ENCODE data around the gene KIAA1549. TPM values are rescaled to one million over a fixed set of nuclear protein-coding genes. Genes with fewer than 3 reads are reported as not detected.

The KIAA1549 gene
- total RNA-seq, 2 donors from 2014 or later, result 18.7 to 19.3 TPM

GRCh38 chr7:138829335-138829734, 151.9 kb downstream of the KIAA1549 start:
- Histone ChIP-seq H3K36me3 (ENCODE audit: control insufficient read depth, insufficient read depth, low read length) (no peaks in the 10 kb centered on the region), H3K4me1 (ENCODE audit: control insufficient read depth, insufficient read depth, low read length) (no peaks in the 10 kb centered on the region), H3K27ac (ENCODE audit: low read depth, low read length) (no peak overlapping the region), H3K9me3 (ENCODE audit: control insufficient read depth, low read length) (peaks cover 6% of the 10 kb centered on the region), H3K27me3 (ENCODE audit: control insufficient read depth, insufficient read depth, low read length, poor library complexity, severe bottlenecking) (no peaks in the 10 kb centered on the region), H3K4me3 (ENCODE audit: low read length) (no peak overlapping the region), H3K9ac (ENCODE audit: extremely low read depth, low read length, poor library complexity, severe bottlenecking) (no peak overlapping the region)
- peaks cover 1% of the 10 kb centered on the region for H3K36me3 Mint-ChIP-seq (ENCODE audit: low read depth)
- H3K27me3 Mint-ChIP-seq (ENCODE audit: insufficient read depth), result peaks cover 18% of the 10 kb centered on the region
- 94 to 98% methylated on average over 7 to 11 of the region's 11 CpGs for WGBS, 2 experiments (ENCODE audit: insufficient coverage in 1 of 2, insufficient read length in 1 of 2)
- H3K9me3 Mint-ChIP-seq, result no peaks in the 10 kb centered on the region
- peaks cover 2% of the 10 kb centered on the region for H3K4me1 Mint-ChIP-seq
- DNase-seq, result peak; percentile 18
- TF ChIP-seq, protein P1, sequence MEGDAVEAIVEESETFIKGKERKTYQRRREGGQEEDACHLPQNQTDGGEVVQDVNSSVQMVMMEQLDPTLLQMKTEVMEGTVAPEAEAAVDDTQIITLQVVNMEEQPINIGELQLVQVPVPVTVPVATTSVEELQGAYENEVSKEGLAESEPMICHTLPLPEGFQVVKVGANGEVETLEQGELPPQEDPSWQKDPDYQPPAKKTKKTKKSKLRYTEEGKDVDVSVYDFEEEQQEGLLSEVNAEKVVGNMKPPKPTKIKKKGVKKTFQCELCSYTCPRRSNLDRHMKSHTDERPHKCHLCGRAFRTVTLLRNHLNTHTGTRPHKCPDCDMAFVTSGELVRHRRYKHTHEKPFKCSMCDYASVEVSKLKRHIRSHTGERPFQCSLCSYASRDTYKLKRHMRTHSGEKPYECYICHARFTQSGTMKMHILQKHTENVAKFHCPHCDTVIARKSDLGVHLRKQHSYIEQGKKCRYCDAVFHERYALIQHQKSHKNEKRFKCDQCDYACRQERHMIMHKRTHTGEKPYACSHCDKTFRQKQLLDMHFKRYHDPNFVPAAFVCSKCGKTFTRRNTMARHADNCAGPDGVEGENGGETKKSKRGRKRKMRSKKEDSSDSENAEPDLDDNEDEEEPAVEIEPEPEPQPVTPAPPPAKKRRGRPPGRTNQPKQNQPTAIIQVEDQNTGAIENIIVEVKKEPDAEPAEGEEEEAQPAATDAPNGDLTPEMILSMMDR (conservative IDR thresholded peaks at IDR 0.05), result no peak
- no peak overlapping the region for H3K4me3 Mint-ChIP-seq
- H3K27ac Mint-ChIP-seq, result no peak overlapping the region

- peak; percentile 2 for DNase-seq
- H3K27ac Mint-ChIP-seq, result no peak overlapping the region
- H3K9me3 Mint-ChIP-seq, result no peaks in the 10 kb centered on the region
- Histone ChIP-seq H3K9me3 (ENCODE audit: control insufficient read depth, low read length) (peaks cover 6% of the 10 kb centered on the region), H3K36me3 (ENCODE audit: control insufficient read depth, insufficient read depth, low read length) (no peaks in the 10 kb centered on the region), H3K4me3 (ENCODE audit: low read length) (no peak overlapping the region), H3K27ac (ENCODE audit: low read depth, low read length) (no peak overlapping the region), H3K27me3 (ENCODE audit: control insufficient read depth, insufficient read depth, low read length, poor library complexity, severe bottlenecking) (no peaks in the 10 kb centered on the region), H3K9ac (ENCODE audit: extremely low read depth, low read length, poor library complexity, severe bottlenecking) (no peak overlapping the region), H3K4me1 (ENCODE audit: control insufficient read depth, insufficient read depth, low read length) (no peaks in the 10 kb centered on the region)
- H3K4me3 Mint-ChIP-seq, result no peak overlapping the region
- peaks cover 16% of the 10 kb centered on the region for H3K27me3 Mint-ChIP-seq (ENCODE audit: insufficient read depth)
- no peaks in the 10 kb centered on the region for H3K36me3 Mint-ChIP-seq (ENCODE audit: low read depth)
- 100% methylated on average over 2 of the region's 2 CpGs; no CpG with 5 or more reads in 1 of the 2 experiments for WGBS, 2 experiments (ENCODE audit: insufficient coverage in 1 of 2, insufficient read length in 1 of 2)
- H3K4me1 Mint-ChIP-seq, result peaks cover 2% of the 10 kb centered on the region
- TF ChIP-seq, protein P1 (conservative IDR thresholded peaks at IDR 0.05), result no peak
These were observed 152.9 kb downstream of the KIAA1549 start for GRCh38 chr7:138828302-138828701.

DNA sequence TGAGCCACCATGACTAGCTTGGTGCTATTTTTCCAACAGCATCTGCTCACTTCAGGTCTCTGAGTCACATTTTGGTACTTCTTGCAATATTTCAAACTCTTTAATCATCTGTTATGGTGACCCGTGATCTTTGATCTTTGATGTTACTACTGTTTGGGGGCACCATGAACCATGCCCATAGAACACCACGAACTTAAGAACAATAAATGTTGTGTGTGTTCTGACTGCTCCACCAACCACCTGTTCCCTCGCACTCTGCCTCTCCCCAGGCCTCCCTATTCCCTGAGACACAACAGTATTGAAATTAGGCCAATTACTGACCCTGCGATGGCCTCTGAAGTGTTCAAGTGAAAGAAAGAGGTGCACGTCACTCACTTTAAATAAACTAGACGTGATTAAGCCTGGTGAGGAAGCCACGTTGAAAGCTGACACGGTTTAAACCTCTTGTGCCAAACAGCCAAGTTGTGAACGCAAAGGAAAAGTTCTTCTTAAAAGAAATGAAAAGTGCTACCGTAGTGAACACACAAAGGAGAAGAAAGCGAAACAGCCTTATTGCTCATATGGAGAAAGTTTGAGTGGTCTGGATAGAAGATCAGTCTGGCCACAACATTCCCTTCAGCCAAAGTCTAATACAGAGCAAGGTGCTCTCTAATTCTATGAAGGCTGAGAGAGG, 156.0 kb downstream of the KIAA1549 start:
- H3K4me1 ChIP-seq (ENCODE audit: control insufficient read depth, insufficient read depth, low read length), result no peaks in the 10 kb centered on the region
- H3K4me3 Mint-ChIP-seq, result no peak overlapping the region

More for the DNA sequence above, 156.0 kb downstream of the KIAA1549 start:
- peaks cover 6% of the 10 kb centered on the region for H3K27me3 Mint-ChIP-seq (ENCODE audit: insufficient read depth)
- peaks cover 6% of the 10 kb centered on the region for H3K9me3 ChIP-seq (ENCODE audit: control insufficient read depth, low read length)
- TF ChIP-seq, protein P1 (conservative IDR thresholded peaks at IDR 0.05), result no peak
- H3K4me1 Mint-ChIP-seq, result no peaks in the 10 kb centered on the region
- H3K27ac Mint-ChIP-seq, result no peak overlapping the region
- H3K9me3 Mint-ChIP-seq, result no peaks in the 10 kb centered on the region
- H3K27me3 ChIP-seq (ENCODE audit: control insufficient read depth, insufficient read depth, low read length, poor library complexity, severe bottlenecking), result no peaks in the 10 kb centered on the region
- H3K4me3 ChIP-seq (ENCODE audit: low read length), result no peak overlapping the region
- peak; percentile 5 for DNase-seq
- H3K36me3 ChIP-seq (ENCODE audit: control insufficient read depth, insufficient read depth, low read length), result no peaks in the 10 kb centered on the region
- WGBS, 2 experiments (ENCODE audit: insufficient coverage in 1 of 2, insufficient read length in 1 of 2), result 91 to 93% methylated on average over 7 to 11 of the region's 11 CpGs
- no peak overlapping the region for H3K9ac ChIP-seq (ENCODE audit: extremely low read depth, low read length, poor library complexity, severe bottlenecking)
- no peak overlapping the region for H3K27ac ChIP-seq (ENCODE audit: low read depth, low read length)
- no peaks in the 10 kb centered on the region for H3K36me3 Mint-ChIP-seq (ENCODE audit: low read depth)

Measured in endodermal cell (in vitro differentiated cells).